ENCODE results near the gene MAMLD1. TPM values are rescaled to one million over a fixed set of nuclear protein-coding genes. Genes with fewer than 3 reads are reported as not detected.

The MAMLD1 gene
- total RNA-seq, 1 donor from 2014 or later, result 2.5 TPM

- no peak overlapping the region for H3K4me3 ChIP-seq (ENCODE audit: low read depth, low read length)
- no peak for DNase-seq (ENCODE audit: low read depth)
- TF ChIP-seq, protein P1, sequence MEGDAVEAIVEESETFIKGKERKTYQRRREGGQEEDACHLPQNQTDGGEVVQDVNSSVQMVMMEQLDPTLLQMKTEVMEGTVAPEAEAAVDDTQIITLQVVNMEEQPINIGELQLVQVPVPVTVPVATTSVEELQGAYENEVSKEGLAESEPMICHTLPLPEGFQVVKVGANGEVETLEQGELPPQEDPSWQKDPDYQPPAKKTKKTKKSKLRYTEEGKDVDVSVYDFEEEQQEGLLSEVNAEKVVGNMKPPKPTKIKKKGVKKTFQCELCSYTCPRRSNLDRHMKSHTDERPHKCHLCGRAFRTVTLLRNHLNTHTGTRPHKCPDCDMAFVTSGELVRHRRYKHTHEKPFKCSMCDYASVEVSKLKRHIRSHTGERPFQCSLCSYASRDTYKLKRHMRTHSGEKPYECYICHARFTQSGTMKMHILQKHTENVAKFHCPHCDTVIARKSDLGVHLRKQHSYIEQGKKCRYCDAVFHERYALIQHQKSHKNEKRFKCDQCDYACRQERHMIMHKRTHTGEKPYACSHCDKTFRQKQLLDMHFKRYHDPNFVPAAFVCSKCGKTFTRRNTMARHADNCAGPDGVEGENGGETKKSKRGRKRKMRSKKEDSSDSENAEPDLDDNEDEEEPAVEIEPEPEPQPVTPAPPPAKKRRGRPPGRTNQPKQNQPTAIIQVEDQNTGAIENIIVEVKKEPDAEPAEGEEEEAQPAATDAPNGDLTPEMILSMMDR (conservative IDR thresholded peaks at IDR 0.05; ENCODE audit: low read depth, low read length), result no peak
These were observed 113.1 kb downstream of the MAMLD1 start for GRCh38 chrX:150476164-150476699.

- H3K4me3 ChIP-seq (ENCODE audit: low read depth, low read length), result no peak overlapping the region
- no peak for DNase-seq (ENCODE audit: low read depth)
- TF ChIP-seq, protein P1 (conservative IDR thresholded peaks at IDR 0.05; ENCODE audit: low read depth, low read length), result no peak
These were observed 114.3 kb downstream of the MAMLD1 start for GRCh38 chrX:150477371-150477770.

- no peak for DNase-seq (ENCODE audit: low read depth)
- H3K4me3 ChIP-seq (ENCODE audit: low read depth, low read length), result no peak overlapping the region
- TF ChIP-seq, protein P1 (conservative IDR thresholded peaks at IDR 0.05; ENCODE audit: low read depth, low read length), result no peak
These were observed 115.7 kb downstream of the MAMLD1 start for GRCh38 chrX:150478496-150479492.

DNA sequence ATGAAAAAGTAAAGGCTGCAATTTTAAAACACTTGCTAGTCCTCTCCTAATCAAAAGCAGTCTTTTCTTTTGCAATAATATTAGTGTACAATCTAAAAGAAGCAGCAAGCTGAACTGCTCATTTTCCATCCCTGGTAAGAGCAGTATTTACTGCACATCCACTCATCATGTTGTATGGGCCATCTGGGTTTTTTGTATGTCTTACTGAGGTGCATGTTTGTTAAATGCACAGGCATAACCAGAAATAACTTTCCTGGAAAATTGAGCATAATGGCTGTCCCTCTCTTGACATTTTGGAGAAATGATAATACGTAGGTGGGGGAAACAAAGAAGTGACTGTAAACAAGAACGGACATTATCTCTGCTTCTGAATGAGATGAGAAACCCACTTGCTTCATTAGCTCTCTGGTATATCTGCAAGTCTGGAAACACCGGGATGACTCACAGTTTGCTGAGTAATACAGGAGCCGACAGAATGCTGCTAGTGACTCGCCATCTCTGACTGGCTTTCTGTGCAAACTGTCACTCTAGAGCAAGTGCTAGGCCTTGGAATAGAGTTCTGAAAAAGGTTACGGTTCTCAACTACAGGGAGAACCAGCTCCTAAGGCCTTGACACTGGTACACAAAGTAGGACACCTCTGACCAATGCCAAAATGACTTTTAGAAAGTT is 119.6 kb downstream of the MAMLD1 start:
- H3K4me3 ChIP-seq (ENCODE audit: low read depth, low read length), result no peak overlapping the region
- TF ChIP-seq, protein P1 (conservative IDR thresholded peaks at IDR 0.05; ENCODE audit: low read depth, low read length), result no peak
- DNase-seq (ENCODE audit: low read depth), result peak; percentile 59

GRCh38 chrX:150483356-150483985 is 120.4 kb downstream of the MAMLD1 start:
- H3K4me3 ChIP-seq (ENCODE audit: low read depth, low read length), result no peak overlapping the region

DNA sequence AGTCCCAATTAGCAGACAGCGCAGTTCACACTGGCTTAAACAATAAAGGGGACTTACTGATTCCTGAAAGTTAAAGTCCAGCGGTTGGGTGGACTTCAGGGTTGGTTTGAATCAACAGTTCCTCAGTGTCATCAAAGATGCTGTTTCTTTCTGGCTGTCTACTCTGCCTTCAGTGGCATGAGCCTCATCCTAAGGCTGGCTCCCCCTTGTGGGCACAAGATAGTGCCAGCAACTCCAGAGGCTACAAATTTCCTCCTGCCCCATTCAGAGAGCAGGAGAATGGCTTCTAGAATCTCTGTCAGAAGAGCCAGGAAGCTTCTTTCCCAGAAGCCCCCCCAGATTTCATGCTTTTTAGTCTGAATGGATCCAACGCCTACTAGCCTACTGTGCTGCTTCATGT is 122.9 kb downstream of the MAMLD1 start:
- DNase-seq (ENCODE audit: low read depth), result no peak
- TF ChIP-seq, protein P1 (conservative IDR thresholded peaks at IDR 0.05; ENCODE audit: low read depth, low read length), result peak; percentile 74
- no peak overlapping the region for H3K4me3 ChIP-seq (ENCODE audit: low read depth, low read length)

More at GRCh38 chrX:150483356-150483985, 120.4 kb downstream of the MAMLD1 start:
- no peak for DNase-seq (ENCODE audit: low read depth)
- TF ChIP-seq, protein P1 (conservative IDR thresholded peaks at IDR 0.05; ENCODE audit: low read depth, low read length), result no peak
